K562 (cell line): ENCODE data around the gene FXN. TPM values are rescaled to one million over a fixed set of nuclear protein-coding genes. Genes with fewer than 3 reads are reported as not detected.

Experiments used
- ATAC-seq: fragments of 200-7000 bp; cut with Tn5 transposase; 3 replicates; pipeline ENCODE4 v1.9.1; 2020; ENCODE audit warnings: moderate library complexity
- BruUV-seq: library from RNA; stranded (reverse); fragments of 400-500 nt; replicated peaks from 2 replicates; lab custom pipeline; 2021; lab: Mats Ljungman, UMichigan
- CTCF ChIA-PET: fragments of 300-600 bp; formaldehyde crosslinking; extraction: SDS; loops from one replicate; lab custom pipeline; 2021; ENCODE audit warnings: low intra/inter-chr PET ratio; lab: Yijun Ruan, JAX
- POLR2A ChIA-PET: fragments of 300-600, 350-650 bp; sonication (Branson Sonifier 250); formaldehyde crosslinking; extraction: SDS; loops from one replicate; lab custom pipeline; 2021; ENCODE audit warnings: antibody characterized with exemption, inconsistent platforms; lab: Yijun Ruan, JAX
- DNase-seq, 4 experiments: peaks; one replicate each; pipeline versions ENCODE4 v3.0.0 to v3.0.0-alpha.2; 2011 to 2018; ENCODE audit warnings: low spot score in 3 of 4, mixed read lengths in 3 of 4; ENCODE audit errors: extremely low read depth in 1 of 4
- FAIRE-seq: peaks from 2 replicates; lab custom pipeline; 2011; peaks lifted over from hg19 to GRCh38; lab: Jason Lieb, UNC
- H2AFZ ChIP-seq: 2 replicates; pipeline ENCODE4 v1.6.0; 2011; ENCODE audit warnings: low read depth, low read length, control low read depth, inconsistent platforms
- H3K27ac ChIP-seq: fragments of 200-600 bp; 3 replicates; pipeline ENCODE4 v1.8.0; 2011; ENCODE audit warnings: low read depth, mild to moderate bottlenecking, control low read depth, inconsistent platforms, low read length, moderate library complexity, mixed read lengths; ENCODE audit errors: extremely low read depth
- H3K27me3 ChIP-seq, 2 experiments: fragments of 300-600 bp in 1 of 2; 2 replicates in 1 of 2; 3 replicates in 1 of 2; pipeline versions ENCODE4 v1.6.0 to v1.8.0; 2011; ENCODE audit warnings: inconsistent platforms in 2 of 2, low read length in 2 of 2, mild to moderate bottlenecking in 1 of 2, mixed read lengths in 1 of 2, moderate library complexity in 1 of 2; ENCODE audit not compliant: control insufficient read depth in 2 of 2, insufficient read depth in 2 of 2
- H3K36me3 ChIP-seq: fragments of 300-600 bp; 3 replicates; pipeline ENCODE4 v1.8.0; 2011; ENCODE audit warnings: mild to moderate bottlenecking, low read length, inconsistent platforms; ENCODE audit not compliant: control insufficient read depth, insufficient read depth
- H3K4me1 ChIP-seq, 2 experiments: fragments of 200-600 bp in 1 of 2; replicated peaks in 1 of 2; 2 replicates in 1 of 2; 3 replicates in 1 of 2; pipeline versions ENCODE4 v1.5.1 to v1.8.0; 2011; ENCODE audit warnings: inconsistent platforms in 2 of 2, low read length in 2 of 2, mild to moderate bottlenecking in 1 of 2, mixed read lengths in 1 of 2, moderate library complexity in 1 of 2; ENCODE audit not compliant: control insufficient read depth in 2 of 2, insufficient read depth in 2 of 2
- H3K4me2 ChIP-seq: 2 replicates; pipeline ENCODE4 v1.6.1; 2011; ENCODE audit warnings: low read length, control low read depth, inconsistent platforms, mixed read lengths; ENCODE audit not compliant: insufficient read depth
- H3K4me3 ChIP-seq: fragments of 200-600 bp; sonication (generic), shearing (Covaris generic); 2 replicates; pipeline ENCODE4 v1.5.1; 2016; ENCODE audit warnings: control low read depth, inconsistent platforms
- H3K79me2 ChIP-seq: fragments of 200-600 bp; 3 replicates; pipeline ENCODE4 v1.8.0; 2011; ENCODE audit warnings: low read length, inconsistent platforms; ENCODE audit not compliant: control insufficient read depth, insufficient read depth
- H3K9ac ChIP-seq, 2 experiments: 2 replicates each; pipeline versions ENCODE4 v1.6.0 to v1.6.1; 2011; ENCODE audit warnings: low read depth in 2 of 2, low read length in 2 of 2, control low read depth in 1 of 2, inconsistent platforms in 1 of 2, mild to moderate bottlenecking in 1 of 2, mixed read lengths in 1 of 2; ENCODE audit not compliant: insufficient read depth in 1 of 2
- H3K9me1 ChIP-seq: one replicate; pipeline ENCODE4 v1.6.0; 2011; ENCODE audit warnings: inconsistent platforms, mild to moderate bottlenecking, low read length, moderate library complexity; ENCODE audit not compliant: control insufficient read depth, insufficient read depth
- H3K9me3 ChIP-seq: replicated peaks from 2 replicates; pipeline ENCODE4 v1.5.1; 2011; ENCODE audit warnings: low read depth, low read length, inconsistent platforms; ENCODE audit not compliant: control insufficient read depth, insufficient read depth
- H4K20me1 ChIP-seq: replicated peaks from 2 replicates; pipeline ENCODE4 v1.6.1; 2011; ENCODE audit warnings: low read length, inconsistent platforms, mixed read lengths; ENCODE audit not compliant: control insufficient read depth, insufficient read depth
- GMEB1 ChIP-seq: fragments of 250-450 bp; sonication (Bioruptor Pico); IDR thresholded peaks from 2 replicates; pipeline ENCODE4 v1.4.0; 2020; ENCODE audit warnings: mild to moderate bottlenecking
- HNRNPK ChIP-seq: fragments of 200-400 bp; formaldehyde crosslinking; IDR thresholded peaks from one replicate; pipeline ENCODE4 v1.6.1; 2018; ENCODE audit warnings: mild to moderate bottlenecking, low read depth, low read length; ENCODE audit not compliant: poor library complexity, severe bottlenecking
- NEUROD1 ChIP-seq: fragments of 150-350 bp; IDR thresholded peaks from 2 replicates; pipeline ENCODE4 v1.6.1; 2014; ENCODE audit warnings: borderline replicate concordance, low read length, low read depth; ENCODE audit not compliant: partially characterized antibody
- NR4A1 ChIP-seq, 2 experiments: fragments of 250-450 bp in 1 of 2; fragments of 450-650 bp in 1 of 2; sonication (Bioruptor Pico) in 1 of 2; IDR thresholded peaks; 2 replicates each; pipeline versions ENCODE4 v1.4.0 to v1.6.1; 2016 to 2020; ENCODE audit warnings: mild to moderate bottlenecking in 2 of 2, missing compliant biosample characterization in 1 of 2, missing genetic modification characterization in 1 of 2, moderate library complexity in 1 of 2
- PBX2 ChIP-seq, 2 experiments: IDR thresholded peaks in 1 of 2; conservative IDR thresholded peaks in 1 of 2; 2 replicates each; pipeline ENCODE4 v1.6.1; 2016; ENCODE audit warnings: low read depth in 2 of 2, mild to moderate bottlenecking in 1 of 2, missing compliant biosample characterization in 1 of 2, missing genetic modification characterization in 1 of 2, moderate library complexity in 1 of 2
- RBM17 ChIP-seq: fragments of 200-400 bp; formaldehyde crosslinking; IDR thresholded peaks from 2 replicates; pipeline ENCODE4 v1.6.1; 2017; ENCODE audit warnings: low read depth, mild to moderate bottlenecking, low read length, borderline replicate concordance
- RFX5 ChIP-seq: IDR thresholded peaks from 2 replicates; pipeline ENCODE4 v1.6.1; 2011; ENCODE audit warnings: low read depth, mild to moderate bottlenecking, improper control_type of control experiment, low read length
- ZBTB7A ChIP-seq: IDR thresholded peaks from 2 replicates; pipeline ENCODE4 v1.6.1; 2011; ENCODE audit warnings: low read depth, mild to moderate bottlenecking, low read length, moderate library complexity, borderline replicate concordance; ENCODE audit not compliant: control insufficient read depth
- ZNF239 ChIP-seq: fragments of 250-450 bp; sonication (Bioruptor Pico); IDR thresholded peaks from 2 replicates; pipeline ENCODE4 v1.4.0; 2020; ENCODE audit warnings: mild to moderate bottlenecking
- ZNF354B ChIP-seq: fragments of 250-450 bp; sonication (Bioruptor Pico); IDR thresholded peaks from 2 replicates; pipeline ENCODE4 v1.4.0; 2020
- WGBS: fragments of 100-300 bp; shearing (Covaris generic); methylation state at CpG from one replicate; pipeline ENCODE4 v1.1.6; 2016; ENCODE audit warnings: low coverage, mixed read lengths; ENCODE audit not compliant: insufficient coverage; ENCODE audit errors: missing lambda C conversion rate; 5-methylcytosine and 5-hydroxymethylcytosine counted together
- in situ Hi-C: fragments of 300-500 bp; cut with MboI; formaldehyde crosslinking; loops from 4 replicates; pipeline ENCODE4 v1.15.0; 2018; ENCODE audit warnings: inconsistent platforms, mixed read lengths
- intact Hi-C: fragments of 100-400 bp; cut with micrococcal nuclease; formaldehyde crosslinking; loops from 2 replicates; pipeline ENCODE4 v1.14.2; 2022
- polyA plus RNA-seq, 8 experiments: library from polyadenylated mRNA; depleted of rRNA in 4 of 8; stranded (reverse) in 5 of 8; unstranded in 3 of 8; fragments of >200 nt; fragmentation: Nextera tagmentation in 2 of 8; fragmentation: Illumina TruSeq in 1 of 8; extraction: Ambion mirVana in 2 of 8; extraction: Trizol in 1 of 8; gene quantifications; 2 replicates each; pipeline versions ENCODE4 v1.2.1 to v1.2.3, GENCODE V29; 2011 to 2014; ENCODE audit warnings: inconsistent platforms in 1 of 8, missing spikeins in 1 of 8
- total RNA-seq, 7 experiments: library from RNA; depleted of rRNA in 6 of 7; stranded (reverse); fragments of >200 nt in 6 of 7; fragmentation: Illumina TruSeq in 2 of 7; extraction: Trizol in 2 of 7; gene quantifications; 2 replicates each; pipeline versions ENCODE4 v1.2.1 to v1.2.3, GENCODE V29; 2011 to 2021; ENCODE audit warnings: low replicate concordance in 1 of 7

FXN gene
- total and polyA plus RNA-seq, 9 of the 15 experiments (the other 6 are each of a cell fraction or from before 2014, with no cell fraction given), result 7.6 to 51.5 (median 30.3) TPM

- Histone ChIP-seq H4K20me1 (no peaks in the 10 kb centered on the region), H3K4me2 (no peak overlapping the region), H3K79me2 (no peaks in the 10 kb centered on the region), H3K27me3 (no peaks in the 10 kb centered on the region), H3K4me3 (no peak overlapping the region), H3K4me1 (no peaks in the 10 kb centered on the region)
- intact Hi-C loops, result no loop called here
- in situ Hi-C loops, result no loop called here
- no TSS peak for BruUV-seq
- WGBS, result 62% methylated on average over 5 of the region's 5 CpGs
- no peak for DNase-seq
- TF ChIP-seq PBX2 (CRISPR knock-in tag; IDR thresholded peaks at IDR 0.05; ENCODE audit: low read depth) (no peak), PBX2 (tag; conservative IDR thresholded peaks at IDR 0.05; ENCODE audit: low read depth) (no peak), HNRNPK (no peak), ZNF239 (CRISPR knock-in tag) (no peak), RFX5 (no peak), GMEB1 (CRISPR knock-in tag) (no peak), ZBTB7A (no peak), NR4A1 (CRISPR knock-in tag; IDR thresholded peaks at IDR 0.05) (no peak), NR4A1 (tag; IDR thresholded peaks at IDR 0.05) (no peak), RBM17 (no peak), NEUROD1 (no peak), ZNF354B (no peak)
- TF ChIP-seq, all 486 proteins: peak for 0
- ChIA-PET CTCF (no interaction called here), POLR2A (no interaction called here)
- H3K36me3 ChIP-seq, result no peaks in the 10 kb centered on the region
- no peak overlapping the region for H2AFZ ChIP-seq
- H3K27ac ChIP-seq, result no peak overlapping the region
- ATAC-seq (no peak), FAIRE-seq (no peak)
- no peaks in the 10 kb centered on the region for H3K9me3 ChIP-seq
- no peaks in the 10 kb centered on the region for H3K9me1 ChIP-seq
- H3K9ac ChIP-seq, result no peak overlapping the region
These were observed 62.5 kb downstream of the FXN start for GRCh38 chr9:69097923-69098593.
